ENCODE data around the gene ADAMTS1.

Gene ADAMTS1

DNA sequence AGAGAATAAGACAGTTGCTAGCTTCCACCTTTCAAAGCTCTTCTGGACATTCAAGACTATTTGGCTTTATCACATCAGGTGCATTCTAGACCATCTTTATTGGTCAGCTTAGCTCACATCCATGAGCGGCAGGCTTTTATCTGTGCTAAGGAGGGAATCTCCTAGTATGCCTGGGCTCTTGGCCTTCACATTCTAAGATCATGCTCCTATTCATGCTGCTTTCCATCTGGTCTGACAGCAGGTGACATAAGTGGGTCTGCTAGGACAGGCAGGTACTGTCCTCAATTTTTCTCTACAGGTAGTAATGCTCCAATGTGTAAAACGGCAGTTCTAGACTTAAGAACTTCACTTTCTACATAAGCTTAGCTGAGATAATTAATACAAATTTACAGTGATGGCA, 39.2 kb upstream of the ADAMTS1 start:
- no peaks in the 10 kb centered on the region for H3K4me1 ChIP-seq (ENCODE audit: control insufficient read depth in 1 of 2, insufficient read depth in 1 of 2, low read depth in 1 of 2, low read length in 1 of 2)
- H3K9me3 ChIP-seq = no peaks in the 10 kb centered on the region
- H3K27me3 ChIP-seq = no peaks in the 10 kb centered on the region
- H3K27ac ChIP-seq = no peak overlapping the region
- TF ChIP-seq, protein P1, sequence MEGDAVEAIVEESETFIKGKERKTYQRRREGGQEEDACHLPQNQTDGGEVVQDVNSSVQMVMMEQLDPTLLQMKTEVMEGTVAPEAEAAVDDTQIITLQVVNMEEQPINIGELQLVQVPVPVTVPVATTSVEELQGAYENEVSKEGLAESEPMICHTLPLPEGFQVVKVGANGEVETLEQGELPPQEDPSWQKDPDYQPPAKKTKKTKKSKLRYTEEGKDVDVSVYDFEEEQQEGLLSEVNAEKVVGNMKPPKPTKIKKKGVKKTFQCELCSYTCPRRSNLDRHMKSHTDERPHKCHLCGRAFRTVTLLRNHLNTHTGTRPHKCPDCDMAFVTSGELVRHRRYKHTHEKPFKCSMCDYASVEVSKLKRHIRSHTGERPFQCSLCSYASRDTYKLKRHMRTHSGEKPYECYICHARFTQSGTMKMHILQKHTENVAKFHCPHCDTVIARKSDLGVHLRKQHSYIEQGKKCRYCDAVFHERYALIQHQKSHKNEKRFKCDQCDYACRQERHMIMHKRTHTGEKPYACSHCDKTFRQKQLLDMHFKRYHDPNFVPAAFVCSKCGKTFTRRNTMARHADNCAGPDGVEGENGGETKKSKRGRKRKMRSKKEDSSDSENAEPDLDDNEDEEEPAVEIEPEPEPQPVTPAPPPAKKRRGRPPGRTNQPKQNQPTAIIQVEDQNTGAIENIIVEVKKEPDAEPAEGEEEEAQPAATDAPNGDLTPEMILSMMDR (IDR thresholded peaks at IDR 0.05) = no peak
- H3K36me3 ChIP-seq = no peaks in the 10 kb centered on the region
- H3K4me3 ChIP-seq (ENCODE audit: low read depth in 1 of 2, low read length in 1 of 2) = no peak overlapping the region

DNA sequence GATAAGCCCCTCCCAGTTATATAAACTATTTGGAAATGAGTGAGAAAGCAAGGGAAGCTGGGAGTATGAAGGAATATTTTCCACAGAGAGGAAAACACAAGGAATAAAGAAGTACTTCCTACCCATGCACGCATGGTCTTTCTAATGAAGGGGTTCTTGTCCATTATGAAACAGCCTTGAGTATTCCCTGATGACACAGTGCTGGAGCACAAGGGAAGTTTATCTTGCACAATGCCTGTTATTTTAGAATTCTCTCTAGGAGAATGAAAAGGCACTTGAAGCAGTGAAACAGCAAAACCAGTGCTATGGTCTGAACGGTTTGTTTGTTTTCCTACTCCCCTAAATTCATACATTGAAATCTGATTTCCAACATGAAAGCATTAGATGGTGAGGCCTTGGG, 38.6 kb upstream of the ADAMTS1 start:
- H3K27ac ChIP-seq = no peak overlapping the region
- TF ChIP-seq, protein P1 (IDR thresholded peaks at IDR 0.05) = no peak
- H3K4me3 ChIP-seq (ENCODE audit: low read depth in 1 of 2, low read length in 1 of 2) = no peak overlapping the region
- no peaks in the 10 kb centered on the region for H3K36me3 ChIP-seq
- no peaks in the 10 kb centered on the region for H3K9me3 ChIP-seq
- no peaks in the 10 kb centered on the region for H3K27me3 ChIP-seq
- H3K4me1 ChIP-seq (ENCODE audit: control insufficient read depth in 1 of 2, insufficient read depth in 1 of 2, low read depth in 1 of 2, low read length in 1 of 2) = no peaks in the 10 kb centered on the region

DNA sequence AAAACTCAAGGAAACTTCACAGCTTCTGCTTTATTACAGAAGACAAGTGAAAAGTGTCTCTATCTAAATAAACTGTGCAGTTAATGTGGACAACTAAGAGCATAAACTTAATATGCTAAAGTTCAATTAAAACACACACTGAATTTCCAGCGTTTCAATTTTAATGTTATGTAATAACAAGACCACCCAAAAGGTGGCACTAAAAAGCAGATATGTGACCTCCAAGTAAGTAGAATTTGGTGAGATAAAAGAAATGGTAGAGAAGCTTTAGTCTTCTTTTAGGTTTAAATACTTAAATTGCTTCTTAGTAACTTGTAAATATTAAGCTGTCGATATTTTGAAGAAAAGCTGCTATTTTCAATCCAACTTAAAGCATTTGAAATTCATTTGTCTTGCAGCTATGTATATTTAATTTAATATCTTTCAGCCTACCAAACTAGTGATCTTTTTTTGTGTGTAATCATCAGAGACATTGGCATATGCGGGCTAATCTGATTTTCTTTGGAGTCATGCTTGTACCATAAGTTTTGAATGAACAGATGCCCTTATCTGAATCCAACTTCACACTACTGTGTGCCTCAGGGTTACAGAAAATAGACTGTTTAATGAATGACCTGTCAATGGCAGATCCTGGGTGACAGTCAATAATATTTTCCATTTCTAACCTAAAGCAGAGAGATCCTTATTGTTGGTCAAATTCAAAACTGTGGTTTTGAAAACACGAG, 36.5 kb upstream of the ADAMTS1 start:
- Histone ChIP-seq H3K4me1 (ENCODE audit: control insufficient read depth in 1 of 2, insufficient read depth in 1 of 2, low read depth in 1 of 2, low read length in 1 of 2) (no peaks in the 10 kb centered on the region), H3K9me3 (no peaks in the 10 kb centered on the region), H3K36me3 (no peaks in the 10 kb centered on the region), H3K27me3 (no peaks in the 10 kb centered on the region), H3K4me3 (ENCODE audit: low read depth in 1 of 2, low read length in 1 of 2) (no peak overlapping the region), H3K27ac (no peak overlapping the region)
- TF ChIP-seq, protein P1 (IDR thresholded peaks at IDR 0.05) = no peak

DNA sequence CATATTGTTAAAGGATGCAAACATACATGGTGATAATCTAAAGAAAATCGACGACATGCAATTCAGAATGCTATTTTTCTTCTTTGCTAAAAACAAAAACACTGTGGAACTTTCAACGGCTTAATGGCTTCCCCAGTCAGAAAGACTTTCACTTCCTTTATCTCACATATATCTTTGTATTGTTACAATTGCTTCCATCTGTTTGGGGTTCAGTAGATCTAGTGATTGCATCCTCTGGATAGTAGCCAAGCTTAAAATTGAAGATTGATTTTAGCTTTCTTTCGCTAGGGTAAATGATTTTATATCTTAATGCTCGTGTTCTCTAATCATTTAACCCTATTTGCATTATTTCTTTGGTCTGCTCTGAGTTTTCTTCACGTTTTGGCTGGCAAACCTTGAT, 31.8 kb upstream of the ADAMTS1 start:
- no peaks in the 10 kb centered on the region for H3K27me3 ChIP-seq
- TF ChIP-seq, protein P1 (IDR thresholded peaks at IDR 0.05) = no peak
- no peaks in the 10 kb centered on the region for H3K36me3 ChIP-seq
- H3K4me3 ChIP-seq (ENCODE audit: low read depth in 1 of 2, low read length in 1 of 2) = no peak overlapping the region
- no peaks in the 10 kb centered on the region for H3K9me3 ChIP-seq
- H3K4me1 ChIP-seq (ENCODE audit: control insufficient read depth in 1 of 2, insufficient read depth in 1 of 2, low read depth in 1 of 2, low read length in 1 of 2) = no peaks in the 10 kb centered on the region
- no peak overlapping the region for H3K27ac ChIP-seq

DNA sequence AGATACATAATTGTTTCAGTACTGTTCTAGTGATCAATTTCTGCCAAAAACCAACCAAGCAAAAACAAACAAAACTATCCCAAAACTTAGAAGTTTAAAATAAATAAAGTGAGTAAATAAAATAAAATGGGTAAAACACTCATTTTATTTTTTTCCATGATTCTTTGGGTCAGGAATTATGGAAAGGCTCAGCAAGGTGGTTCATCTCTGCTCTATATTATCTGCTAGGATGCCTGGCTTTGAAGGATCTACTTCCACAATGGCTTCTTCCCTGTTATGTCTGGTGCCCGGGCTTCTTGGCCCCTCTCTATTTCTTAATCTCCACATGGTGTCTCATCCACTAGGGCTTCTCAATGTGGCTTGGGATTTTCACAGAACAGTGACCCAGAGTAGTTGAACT, 29.1 kb upstream of the ADAMTS1 start:
- no peaks in the 10 kb centered on the region for H3K9me3 ChIP-seq
- H3K36me3 ChIP-seq = no peaks in the 10 kb centered on the region
- H3K27ac ChIP-seq = no peak overlapping the region
- no peak overlapping the region for H3K4me3 ChIP-seq (ENCODE audit: low read depth in 1 of 2, low read length in 1 of 2)
- H3K4me1 ChIP-seq (ENCODE audit: control insufficient read depth in 1 of 2, insufficient read depth in 1 of 2, low read depth in 1 of 2, low read length in 1 of 2) = no peaks in the 10 kb centered on the region
- no peaks in the 10 kb centered on the region for H3K27me3 ChIP-seq
- TF ChIP-seq, protein P1 (IDR thresholded peaks at IDR 0.05) = no peak
